ENCODE measurements around the gene POPDC3.

POPDC3 gene

DNA sequence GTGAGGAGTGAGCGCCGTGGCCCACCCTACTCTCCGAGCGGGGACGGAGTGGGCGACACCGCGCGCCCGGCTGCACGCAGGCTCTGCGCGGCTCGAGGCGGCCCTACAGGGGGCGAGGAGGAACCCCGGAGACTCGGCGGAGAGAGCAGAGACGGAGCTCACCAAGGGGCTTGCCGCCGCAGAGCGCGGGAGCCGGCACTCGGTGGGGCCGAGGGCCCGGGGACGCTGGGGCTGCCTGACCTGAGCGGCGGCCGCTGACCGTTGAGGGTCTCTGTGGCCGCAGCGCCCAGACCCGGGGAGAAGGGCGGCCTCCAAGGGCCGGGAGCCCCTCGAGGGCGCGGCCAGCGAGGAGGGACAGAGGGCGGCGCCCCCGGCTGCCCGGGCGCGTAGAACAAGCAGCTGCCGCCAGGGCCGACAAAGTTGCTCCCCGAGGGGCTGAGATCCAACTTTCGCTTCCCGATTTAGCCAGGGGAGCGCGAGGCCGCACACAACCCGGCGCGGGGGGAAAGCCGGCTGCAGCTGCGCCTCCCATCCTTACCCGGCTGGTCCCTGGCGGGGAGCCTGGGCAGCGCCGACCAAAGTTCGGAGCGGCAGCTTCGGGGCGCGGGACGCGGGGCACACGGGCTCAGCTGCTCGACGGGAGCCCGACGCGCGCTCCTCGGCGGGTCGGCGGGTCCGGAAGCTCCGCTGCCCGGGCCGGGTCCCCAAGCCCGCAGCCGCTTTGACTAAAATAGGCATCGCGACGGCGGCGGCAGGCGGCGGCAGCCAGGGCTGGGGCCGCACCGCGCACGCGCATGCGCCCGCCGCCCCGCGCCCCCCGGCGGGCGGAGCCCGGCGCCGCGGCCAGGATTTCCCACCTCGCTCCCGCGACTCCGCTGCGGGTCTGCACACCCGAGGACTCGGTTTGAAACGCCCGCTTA, 43.1 kb downstream of the POPDC3 start:
- peak overlapping the region; percentile 86 for H3K4me3 ChIP-seq (ENCODE audit: low read depth, low read length)
- ChIA-PET CTCF (interaction anchor here (0.5 to 1.2 kb wide), 5 partner anchors 9 to 851 kb away, joined by 3 read pairs; partner anchors contain the start of gene PREP), POLR2A (interaction anchor here (0.8 to 1.5 kb wide), 2 partner anchors 16 to 164 kb away, joined by 3 read pairs; no protein-coding TSS in a partner anchor)
- no peaks in the 10 kb centered on the region for H3K4me1 ChIP-seq (ENCODE audit: control insufficient read depth, insufficient read depth, low read length)
- peak overlapping the region; percentile 72 for H3K27ac ChIP-seq (ENCODE audit: extremely low read depth, low read depth, low read length)
- H3K9me3 ChIP-seq (ENCODE audit: control insufficient read depth, insufficient read depth, low read depth, low read length): no peaks in the 10 kb centered on the region
- H3K36me3 ChIP-seq (ENCODE audit: control insufficient read depth in 2 of 2, insufficient read depth in 1 of 2, low read length in 2 of 2): peaks cover 0 to 8% of the 10 kb centered on the region in 2 experiments; a peak in 2 of 3 replicates
- TF ChIP-seq TCF7L2 (IDR thresholded peaks at IDR 0.05; ENCODE audit: borderline replicate concordance, low read depth, low read length): no peak
- TF ChIP-seq CTCF (tag by site-specific recombination; IDR thresholded peaks at IDR 0.05): peak; percentile 55
- no peak for TF ChIP-seq ZNF133 (tag by site-specific recombination; IDR thresholded peaks at IDR 0.05)
- no peak for TF ChIP-seq FEZF1 (tag by site-specific recombination; IDR thresholded peaks at IDR 0.05)
- TF ChIP-seq ZNF211 (tag by site-specific recombination; IDR thresholded peaks at IDR 0.05; ENCODE audit: low read depth): no peak
- TF ChIP-seq ZNF280C (tag by site-specific recombination; IDR thresholded peaks at IDR 0.05): no peak
- TF ChIP-seq ZSCAN18 (tag by site-specific recombination; IDR thresholded peaks at IDR 0.05): no peak
- TF ChIP-seq ELK4 (IDR thresholded peaks at IDR 0.05; ENCODE audit: borderline replicate concordance, low read depth, low read length): no peak
- peak; percentile 98 for TF ChIP-seq ZBTB20 (tag by site-specific recombination; IDR thresholded peaks at IDR 0.05)
- no peak for TF ChIP-seq ZNF555 (tag by site-specific recombination; conservative IDR thresholded peaks at IDR 0.05)
- no peak for TF ChIP-seq PRDM1 (tag by site-specific recombination; IDR thresholded peaks at IDR 0.05)
- no peak for TF ChIP-seq REPIN1 (tag by site-specific recombination; IDR thresholded peaks at IDR 0.05; ENCODE audit: low read depth)
- no peak for TF ChIP-seq ZNF223 (tag by site-specific recombination; IDR thresholded peaks at IDR 0.05)
- TF ChIP-seq ZNF184 (tag by site-specific recombination; IDR thresholded peaks at IDR 0.05): no peak
- no peak for TF ChIP-seq ZNF23 (tag by site-specific recombination; IDR thresholded peaks at IDR 0.05; ENCODE audit: borderline replicate concordance)
- TF ChIP-seq, protein P1, sequence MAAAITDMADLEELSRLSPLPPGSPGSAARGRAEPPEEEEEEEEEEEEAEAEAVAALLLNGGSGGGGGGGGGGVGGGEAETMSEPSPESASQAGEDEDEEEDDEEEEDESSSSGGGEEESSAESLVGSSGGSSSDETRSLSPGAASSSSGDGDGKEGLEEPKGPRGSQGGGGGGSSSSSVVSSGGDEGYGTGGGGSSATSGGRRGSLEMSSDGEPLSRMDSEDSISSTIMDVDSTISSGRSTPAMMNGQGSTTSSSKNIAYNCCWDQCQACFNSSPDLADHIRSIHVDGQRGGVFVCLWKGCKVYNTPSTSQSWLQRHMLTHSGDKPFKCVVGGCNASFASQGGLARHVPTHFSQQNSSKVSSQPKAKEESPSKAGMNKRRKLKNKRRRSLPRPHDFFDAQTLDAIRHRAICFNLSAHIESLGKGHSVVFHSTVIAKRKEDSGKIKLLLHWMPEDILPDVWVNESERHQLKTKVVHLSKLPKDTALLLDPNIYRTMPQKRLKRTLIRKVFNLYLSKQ (tag by site-specific recombination; IDR thresholded peaks at IDR 0.05; ENCODE audit: borderline replicate concordance): no peak
- no peak for TF ChIP-seq KLF7 (tag by site-specific recombination; IDR thresholded peaks at IDR 0.05; ENCODE audit: borderline replicate concordance)
- no peak for TF ChIP-seq ZNF221 (tag by site-specific recombination; IDR thresholded peaks at IDR 0.05; ENCODE audit: borderline replicate concordance)
- no peak for TF ChIP-seq ZNF266 (tag by site-specific recombination; IDR thresholded peaks at IDR 0.05; ENCODE audit: low read depth)
- no peak for TF ChIP-seq ZNF645 (tag by site-specific recombination; IDR thresholded peaks at IDR 0.05)
- no peak for TF ChIP-seq ZNF596 (tag by site-specific recombination; IDR thresholded peaks at IDR 0.05)
- TF ChIP-seq SP7 (tag by site-specific recombination; IDR thresholded peaks at IDR 0.05): no peak
- TF ChIP-seq ZNF660 (tag by site-specific recombination; IDR thresholded peaks at IDR 0.05): peak; percentile 14; the same call in 1 of the 2 replicates
- TF ChIP-seq, protein P2, sequence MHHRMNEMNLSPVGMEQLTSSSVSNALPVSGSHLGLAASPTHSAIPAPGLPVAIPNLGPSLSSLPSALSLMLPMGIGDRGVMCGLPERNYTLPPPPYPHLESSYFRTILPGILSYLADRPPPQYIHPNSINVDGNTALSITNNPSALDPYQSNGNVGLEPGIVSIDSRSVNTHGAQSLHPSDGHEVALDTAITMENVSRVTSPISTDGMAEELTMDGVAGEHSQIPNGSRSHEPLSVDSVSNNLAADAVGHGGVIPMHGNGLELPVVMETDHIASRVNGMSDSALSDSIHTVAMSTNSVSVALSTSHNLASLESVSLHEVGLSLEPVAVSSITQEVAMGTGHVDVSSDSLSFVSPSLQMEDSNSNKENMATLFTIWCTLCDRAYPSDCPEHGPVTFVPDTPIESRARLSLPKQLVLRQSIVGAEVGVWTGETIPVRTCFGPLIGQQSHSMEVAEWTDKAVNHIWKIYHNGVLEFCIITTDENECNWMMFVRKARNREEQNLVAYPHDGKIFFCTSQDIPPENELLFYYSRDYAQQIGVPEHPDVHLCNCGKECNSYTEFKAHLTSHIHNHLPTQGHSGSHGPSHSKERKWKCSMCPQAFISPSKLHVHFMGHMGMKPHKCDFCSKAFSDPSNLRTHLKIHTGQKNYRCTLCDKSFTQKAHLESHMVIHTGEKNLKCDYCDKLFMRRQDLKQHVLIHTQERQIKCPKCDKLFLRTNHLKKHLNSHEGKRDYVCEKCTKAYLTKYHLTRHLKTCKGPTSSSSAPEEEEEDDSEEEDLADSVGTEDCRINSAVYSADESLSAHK (tag by site-specific recombination; IDR thresholded peaks at IDR 0.05): no peak
- TF ChIP-seq ZNF157 (tag by site-specific recombination; IDR thresholded peaks at IDR 0.05): no peak
